Spleen (tissue), 11 donors: ENCODE results near the gene SHISA6. TPM values are rescaled to one million over a fixed set of nuclear protein-coding genes. Genes with fewer than 3 reads are reported as not detected.

Experiments
- DNase-seq: peaks from one replicate; pipeline ENCODE4 v3.0.0-alpha.2; 2020
- H3K27ac ChIP-seq, 8 donors: fragments of 200-600 bp; sonication (generic) in 7 of 8; 1 replicate in 4 of 8; 2 replicates in 4 of 8; pipeline versions ENCODE4 v1.5.0 to v1.8.0; 2016 to 2021; ENCODE audit warnings: inconsistent platforms in 4 of 8, mild to moderate bottlenecking in 4 of 8, moderate library complexity in 1 of 8
- H3K27me3 ChIP-seq, 7 donors: fragments of 200-600 bp; sonication (generic) in 6 of 7; replicated peaks in 1 of 7; 1 replicate in 4 of 7; 2 replicates in 3 of 7; pipeline versions ENCODE4 v1.5.0 to v1.8.0; 2016 to 2021; ENCODE audit warnings: inconsistent platforms in 3 of 7, mild to moderate bottlenecking in 1 of 7
- H3K36me3 ChIP-seq, 6 donors: fragments of 200-600 bp; sonication (generic) in 5 of 6; 1 replicate in 4 of 6; 2 replicates in 2 of 6; pipeline versions ENCODE4 v1.5.0 to v1.8.0; 2016 to 2021; ENCODE audit warnings: inconsistent platforms in 2 of 6
- H3K4me1 ChIP-seq, 6 donors: fragments of 200-600 bp; sonication (generic) in 5 of 6; 1 replicate in 3 of 6; 2 replicates in 3 of 6; pipeline versions ENCODE4 v1.5.0 to v1.8.0; 2016 to 2021; ENCODE audit warnings: inconsistent platforms in 3 of 6
- H3K4me3 ChIP-seq, 8 donors: fragments of 200-600 bp; sonication (generic) in 7 of 8; 1 replicate in 4 of 8; 2 replicates in 4 of 8; pipeline versions ENCODE4 v1.5.0 to v1.8.0; 2016 to 2021; ENCODE audit warnings: inconsistent platforms in 4 of 8, mild to moderate bottlenecking in 4 of 8, moderate library complexity in 2 of 8
- H3K9me3 ChIP-seq, 8 donors: fragments of 200-600 bp; sonication (generic) in 7 of 8; 1 replicate in 4 of 8; 2 replicates in 4 of 8; pipeline versions ENCODE4 v1.5.0 to v1.8.0; 2016 to 2021; ENCODE audit warnings: inconsistent platforms in 4 of 8
- CTCF ChIP-seq, 11 experiments: fragments of 200-600 bp in 7 of 11; fragments of 450-650 bp in 4 of 11; sonication (generic) in 4 of 11; IDR thresholded peaks in 8 of 11; conservative IDR thresholded peaks in 3 of 11; 1 replicate in 7 of 11; 2 replicates in 4 of 11; pipeline versions ENCODE4 v1.4.0 to v1.8.0; 2016 to 2021; ENCODE audit warnings: antibody characterized with exemption in 11 of 11, inconsistent platforms in 4 of 11, mild to moderate bottlenecking in 1 of 11
- POLR2A ChIP-seq, 3 donors: fragments of 450-650 bp; IDR thresholded peaks; one replicate each; pipeline ENCODE4 v1.5.1; 2017; ENCODE audit warnings: antibody characterized with exemption in 3 of 3, mild to moderate bottlenecking in 1 of 3
- POLR2AphosphoS5 ChIP-seq, 3 donors: sonication (generic); formaldehyde crosslinking; IDR thresholded peaks; one replicate each; pipeline ENCODE4 v1.5.1; 2017; ENCODE audit warnings: antibody characterized with exemption in 3 of 3
- WGBS, 5 donors: extraction: QIAGEN DNeasy Blood & Tissue Kit in 3 of 5; methylation state at CpG; one replicate each; pipeline versions ENCODE4 v1.1.5 to v1.1.7; 2013 to 2018; 5-methylcytosine and 5-hydroxymethylcytosine counted together
- intact Hi-C: fragments of 100-400 bp; cut with DNase I; formaldehyde crosslinking; loops from one replicate; pipeline ENCODE4 v1.15.0; 2023; ENCODE audit warnings: low total_unique reads
- polyA plus RNA-seq, 3 donors: library from polyadenylated mRNA; stranded (reverse); fragments of 200-250 nt; gene quantifications; one replicate each; pipeline ENCODE4 v1.2.1, GENCODE V29; 2013
- total RNA-seq, 7 donors: library from RNA; depleted of rRNA in 3 of 7; stranded (reverse); fragments of >200 nt in 3 of 7; fragmentation: NEBNext Ultra II Directional in 4 of 7; extraction: Animal tissue kit (Norgen Biotek cat#: 25700) in 4 of 7; gene quantifications; one replicate each; pipeline versions ENCODE4 v1.1.0 to v1.2.1, GENCODE V29; 2016 to 2021
- donor health status: healthy with polysubstance abuse.
- donor health status: DM: no; HTN: no; CAD: no; lungs with moderate emphysema.
- donor health status: DM: no; HTN: no; CAD: no.
- donor health status: Bipolar disorder and iron deficiency.
- donor health status: healthy.
- donor health status: DM: no; HTN: no; CAD: no.
- donor health status: DM: yes; HTN: yes; CAD: no.

Gene SHISA6
- total and polyA plus RNA-seq, 10 donors: under 0.01 to 0.35 (median 0.10) TPM; not detected in 3

GRCh38 chr17:11319894-11320293 lies 78.9 kb downstream of the SHISA6 start:
- peaks cover 0 to 12% (median 0%) of the 10 kb centered on the region in 8 donors for H3K9me3 ChIP-seq
- intact Hi-C loops: no loop called here
- TF ChIP-seq CTCF (IDR thresholded peaks at IDR 0.05 in 8 of 11, conservative IDR thresholded peaks at IDR 0.05 in 3 of 11): no peak
- DNase-seq: no peak
- no peaks in the 10 kb centered on the region for H3K36me3 ChIP-seq
- no peaks in the 10 kb centered on the region for H3K27me3 ChIP-seq
- no peak overlapping the region for H3K27ac ChIP-seq
- H3K4me1 ChIP-seq: no peaks in the 10 kb centered on the region
- no peak overlapping the region for H3K4me3 ChIP-seq
- 62 to 79% (median 71%) methylated on average over 3 of the region's 3 CpGs for WGBS, 5 donors

- no peaks in the 10 kb centered on the region for H3K4me1 ChIP-seq
- no peak for TF ChIP-seq POLR2AphosphoS5 (IDR thresholded peaks at IDR 0.05)
- no peak for TF ChIP-seq POLR2A (IDR thresholded peaks at IDR 0.05)
- no peak for TF ChIP-seq CTCF (IDR thresholded peaks at IDR 0.05 in 8 of 11, conservative IDR thresholded peaks at IDR 0.05 in 3 of 11)
- H3K27me3 ChIP-seq: no peaks in the 10 kb centered on the region
- peaks cover 0 to 18% (median 0%) of the 10 kb centered on the region in 8 donors for H3K9me3 ChIP-seq
- no peak overlapping the region for H3K4me3 ChIP-seq
- DNase-seq: no peak
- H3K27ac ChIP-seq: no peak overlapping the region
- intact Hi-C loops: no loop called here
- no peaks in the 10 kb centered on the region for H3K36me3 ChIP-seq
- 85 to 92% (median 87%) methylated on average over 11 of the region's 11 CpGs for WGBS, 5 donors
Observed at GRCh38 chr17:11324021-11324420, 83.0 kb downstream of the SHISA6 start.

GRCh38 chr17:11324846-11325420 lies 83.9 kb downstream of the SHISA6 start:
- TF ChIP-seq POLR2AphosphoS5 (IDR thresholded peaks at IDR 0.05) (no peak), POLR2A (IDR thresholded peaks at IDR 0.05) (no peak), CTCF (IDR thresholded peaks at IDR 0.05 in 8 of 11, conservative IDR thresholded peaks at IDR 0.05 in 3 of 11) (no peak)
- H3K36me3 ChIP-seq: no peaks in the 10 kb centered on the region
- no peak overlapping the region for H3K4me3 ChIP-seq
- H3K9me3 ChIP-seq: peaks cover 0 to 18% (median 0%) of the 10 kb centered on the region in 8 donors
- no peak for DNase-seq
- no peaks in the 10 kb centered on the region for H3K4me1 ChIP-seq
- intact Hi-C loops: no loop called here
- WGBS, 5 donors: 80 to 88% (median 84%) methylated on average over 10 of the region's 10 CpGs
- no peaks in the 10 kb centered on the region for H3K27me3 ChIP-seq
- H3K27ac ChIP-seq: no peak overlapping the region

GRCh38 chr17:11326492-11326891 lies 85.5 kb downstream of the SHISA6 start:
- H3K9me3 ChIP-seq: peaks cover 0 to 13% (median 0%) of the 10 kb centered on the region in 8 donors
- no peaks in the 10 kb centered on the region for H3K4me1 ChIP-seq
- intact Hi-C loops: no loop called here
- WGBS, 5 donors: 81 to 92% (median 86%) methylated on average over 5 of the region's 5 CpGs
- no peak overlapping the region for H3K4me3 ChIP-seq
- peaks cover 0 to 3% (median 0%) of the 10 kb centered on the region in 7 donors for H3K27me3 ChIP-seq
- no peak for TF ChIP-seq CTCF (IDR thresholded peaks at IDR 0.05 in 8 of 11, conservative IDR thresholded peaks at IDR 0.05 in 3 of 11)
- no peak for TF ChIP-seq POLR2A (IDR thresholded peaks at IDR 0.05)
- TF ChIP-seq POLR2AphosphoS5 (IDR thresholded peaks at IDR 0.05): no peak
- no peak for DNase-seq
- no peaks in the 10 kb centered on the region for H3K36me3 ChIP-seq
- H3K27ac ChIP-seq: no peak overlapping the region
